ENCODE results near the gene MYMX. TPM values are rescaled to one million over a fixed set of nuclear protein-coding genes. Genes with fewer than 3 reads are reported as not detected.
"Not testable (repeated sequence)": the region's sequence is repeated elsewhere in the genome, so short reads cannot be mapped to it uniquely, and the experiment has no call there.

Gene MYMX
- polyA plus RNA-seq, 3 donors: not detected

DNA sequence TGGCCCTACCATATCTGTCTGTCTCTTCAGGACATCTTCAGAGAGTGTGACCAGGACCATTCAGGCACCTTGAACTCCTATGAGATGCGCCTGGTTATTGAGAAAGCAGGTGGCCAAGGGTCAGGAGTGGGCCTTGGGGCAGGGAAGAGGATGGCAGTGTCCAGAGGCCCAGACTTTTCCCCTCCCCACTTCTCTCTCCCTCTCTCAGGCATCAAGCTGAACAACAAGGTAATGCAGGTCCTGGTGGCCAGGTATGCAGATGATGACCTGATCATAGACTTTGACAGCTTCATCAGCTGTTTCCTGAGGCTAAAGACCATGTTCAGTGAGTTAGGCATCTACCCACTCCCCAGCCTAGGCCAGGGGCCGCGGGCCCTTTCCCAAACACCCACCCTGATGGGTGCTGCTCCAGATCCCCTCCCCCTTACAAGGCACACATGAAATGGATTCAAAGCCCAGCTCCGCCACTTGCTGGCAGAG lies 33.8 kb upstream of the MYMX start:
- Mint-ChIP-seq H3K4me1 (peaks cover 3% of the 10 kb centered on the region), H3K27ac (no peak overlapping the region), H3K36me3 (no peaks in the 10 kb centered on the region), H3K27me3 (ENCODE audit: low read depth in 3 of 3) (peaks cover 2 to 7% (median 5%) of the 10 kb centered on the region in 3 donors), H3K4me3 (no peak overlapping the region), H3K9me3 (no peaks in the 10 kb centered on the region)
- no peaks in the 10 kb centered on the region for H3K27me3 ChIP-seq (ENCODE audit: control insufficient read depth in 2 of 2, insufficient read depth in 2 of 2, low read length in 2 of 2)
- no peak overlapping the region for H3K4me2 ChIP-seq (replicated peaks; ENCODE audit: extremely low read depth, low read length, poor library complexity, severe bottlenecking)
- no peak overlapping the region for H2AFZ ChIP-seq (ENCODE audit: insufficient read depth, low read depth, low read length, poor library complexity, severe bottlenecking)
- H3K9ac ChIP-seq (ENCODE audit: insufficient read depth, low read length, poor library complexity, severe bottlenecking): no peak overlapping the region
- H3K27ac ChIP-seq (ENCODE audit: low read depth in 1 of 2, low read length in 2 of 2): no peak overlapping the region
- H3K9me3 ChIP-seq (replicated peaks in 1 of 2; ENCODE audit: control insufficient read depth in 1 of 2, insufficient read depth in 1 of 2, low read length in 2 of 2): no peaks in the 10 kb centered on the region
- DNase-seq: no peak
- no peaks in the 10 kb centered on the region for H3K4me1 ChIP-seq (ENCODE audit: control insufficient read depth in 1 of 2, insufficient read depth in 2 of 2, low read length in 2 of 2)
- 75% methylated on average over 2 of the region's 4 CpGs for WGBS (ENCODE audit: insufficient coverage)
- no peaks in the 10 kb centered on the region for H3K79me2 ChIP-seq (ENCODE audit: insufficient read depth, low read length)
- TF ChIP-seq, protein P1, sequence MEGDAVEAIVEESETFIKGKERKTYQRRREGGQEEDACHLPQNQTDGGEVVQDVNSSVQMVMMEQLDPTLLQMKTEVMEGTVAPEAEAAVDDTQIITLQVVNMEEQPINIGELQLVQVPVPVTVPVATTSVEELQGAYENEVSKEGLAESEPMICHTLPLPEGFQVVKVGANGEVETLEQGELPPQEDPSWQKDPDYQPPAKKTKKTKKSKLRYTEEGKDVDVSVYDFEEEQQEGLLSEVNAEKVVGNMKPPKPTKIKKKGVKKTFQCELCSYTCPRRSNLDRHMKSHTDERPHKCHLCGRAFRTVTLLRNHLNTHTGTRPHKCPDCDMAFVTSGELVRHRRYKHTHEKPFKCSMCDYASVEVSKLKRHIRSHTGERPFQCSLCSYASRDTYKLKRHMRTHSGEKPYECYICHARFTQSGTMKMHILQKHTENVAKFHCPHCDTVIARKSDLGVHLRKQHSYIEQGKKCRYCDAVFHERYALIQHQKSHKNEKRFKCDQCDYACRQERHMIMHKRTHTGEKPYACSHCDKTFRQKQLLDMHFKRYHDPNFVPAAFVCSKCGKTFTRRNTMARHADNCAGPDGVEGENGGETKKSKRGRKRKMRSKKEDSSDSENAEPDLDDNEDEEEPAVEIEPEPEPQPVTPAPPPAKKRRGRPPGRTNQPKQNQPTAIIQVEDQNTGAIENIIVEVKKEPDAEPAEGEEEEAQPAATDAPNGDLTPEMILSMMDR (IDR thresholded peaks at IDR 0.05): no peak
- H4K20me1 ChIP-seq (ENCODE audit: insufficient read depth, low read length): no peaks in the 10 kb centered on the region
- no peaks in the 10 kb centered on the region for H3K36me3 ChIP-seq (replicated peaks in 1 of 2; ENCODE audit: control insufficient read depth in 1 of 2, insufficient read depth in 2 of 2, low read length in 2 of 2)
- intact Hi-C loops (cut with micrococcal nuclease): no loop called here
- H3K4me3 ChIP-seq (replicated peaks in 1 of 3; ENCODE audit: low read depth in 2 of 3, low read length in 3 of 3): no peak overlapping the region

DNA sequence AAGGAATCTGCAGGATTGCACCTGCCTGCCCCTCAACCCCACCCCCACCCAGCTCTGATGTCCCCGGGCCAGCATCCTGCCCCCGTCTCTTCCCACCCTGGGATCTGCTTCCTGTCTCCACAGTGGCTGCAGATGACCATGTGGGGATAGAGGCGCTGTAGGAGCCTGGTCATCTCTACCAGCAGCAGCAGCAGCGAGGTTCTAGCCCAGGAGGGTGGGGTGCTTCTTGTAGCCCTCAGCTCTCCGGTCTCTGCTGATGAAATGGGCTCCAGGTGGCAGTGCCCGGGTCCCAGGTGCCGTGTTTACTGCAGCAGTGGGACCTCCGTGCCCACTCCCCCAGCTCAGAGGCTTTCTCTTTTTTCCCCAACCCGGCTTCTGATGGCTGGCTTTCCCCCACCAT lies 32.9 kb upstream of the MYMX start:
- WGBS (ENCODE audit: insufficient coverage): 92% methylated on average over 4 of the region's 9 CpGs
- Histone ChIP-seq H3K9ac (ENCODE audit: insufficient read depth, low read length, poor library complexity, severe bottlenecking) (no peak overlapping the region), H3K4me1 (ENCODE audit: control insufficient read depth in 1 of 2, insufficient read depth in 2 of 2, low read length in 2 of 2) (no peaks in the 10 kb centered on the region), H3K4me3 (replicated peaks in 1 of 3; ENCODE audit: low read depth in 2 of 3, low read length in 3 of 3) (no peak overlapping the region), H2AFZ (ENCODE audit: insufficient read depth, low read depth, low read length, poor library complexity, severe bottlenecking) (no peak overlapping the region), H3K9me3 (replicated peaks in 1 of 2; ENCODE audit: control insufficient read depth in 1 of 2, insufficient read depth in 1 of 2, low read length in 2 of 2) (no peaks in the 10 kb centered on the region), H4K20me1 (ENCODE audit: insufficient read depth, low read length) (no peaks in the 10 kb centered on the region), H3K36me3 (replicated peaks in 1 of 2; ENCODE audit: control insufficient read depth in 1 of 2, insufficient read depth in 2 of 2, low read length in 2 of 2) (no peaks in the 10 kb centered on the region), H3K79me2 (ENCODE audit: insufficient read depth, low read length) (no peaks in the 10 kb centered on the region), H3K4me2 (replicated peaks; ENCODE audit: extremely low read depth, low read length, poor library complexity, severe bottlenecking) (no peak overlapping the region), H3K27ac (ENCODE audit: low read depth in 1 of 2, low read length in 2 of 2) (no peak overlapping the region), H3K27me3 (ENCODE audit: control insufficient read depth in 2 of 2, insufficient read depth in 2 of 2, low read length in 2 of 2) (no peaks in the 10 kb centered on the region)
- no peak for DNase-seq
- Mint-ChIP-seq H3K27ac (no peak overlapping the region), H3K4me3 (no peak overlapping the region), H3K9me3 (no peaks in the 10 kb centered on the region), H3K4me1 (peaks cover 3% of the 10 kb centered on the region), H3K36me3 (no peaks in the 10 kb centered on the region), H3K27me3 (ENCODE audit: low read depth in 3 of 3) (peaks cover 2 to 7% (median 5%) of the 10 kb centered on the region in 3 donors)
- intact Hi-C loops (cut with micrococcal nuclease): no loop called here
- TF ChIP-seq, protein P1 (IDR thresholded peaks at IDR 0.05): no peak

- H3K36me3 Mint-ChIP-seq; H3K27me3 ChIP-seq (ENCODE audit: control insufficient read depth in 2 of 2, insufficient read depth in 2 of 2, low read length in 2 of 2); H3K9ac ChIP-seq (ENCODE audit: insufficient read depth, low read length, poor library complexity, severe bottlenecking); intact Hi-C loops (cut with micrococcal nuclease); H3K79me2 ChIP-seq (ENCODE audit: insufficient read depth, low read length); H3K27me3 Mint-ChIP-seq (ENCODE audit: low read depth in 3 of 3); H3K36me3 ChIP-seq (replicated peaks in 1 of 2; ENCODE audit: control insufficient read depth in 1 of 2, insufficient read depth in 2 of 2, low read length in 2 of 2); H4K20me1 ChIP-seq (ENCODE audit: insufficient read depth, low read length); H2AFZ ChIP-seq (ENCODE audit: insufficient read depth, low read depth, low read length, poor library complexity, severe bottlenecking); H3K27ac ChIP-seq (ENCODE audit: low read depth in 1 of 2, low read length in 2 of 2); H3K9me3 ChIP-seq (replicated peaks in 1 of 2; ENCODE audit: control insufficient read depth in 1 of 2, insufficient read depth in 1 of 2, low read length in 2 of 2); H3K27ac Mint-ChIP-seq; DNase-seq; H3K4me3 Mint-ChIP-seq; H3K4me3 ChIP-seq (replicated peaks in 1 of 3; ENCODE audit: low read depth in 2 of 3, low read length in 3 of 3); H3K9me3 Mint-ChIP-seq; H3K4me2 ChIP-seq (replicated peaks; ENCODE audit: extremely low read depth, low read length, poor library complexity, severe bottlenecking); H3K4me1 ChIP-seq (ENCODE audit: control insufficient read depth in 1 of 2, insufficient read depth in 2 of 2, low read length in 2 of 2); H3K4me1 Mint-ChIP-seq: not testable (repeated sequence)
- 100% methylated on average over 2 of the region's 7 CpGs for whole genome bisulfite sequencing (ENCODE audit: insufficient coverage)
Observed at GRCh38 chr6:44185356-44185755, 31.4 kb upstream of the MYMX start.
